GM12801 (cell line): Measurements from ENCODE around the gene BNC1.

Experiments used
- TF ChIP-seq, protein P1 (sequence below): IDR thresholded peaks from one replicate; pipeline ENCODE4 v1.5.1; 2011; ENCODE audit warnings: control low read depth; ENCODE audit not compliant: insufficient read length; ENCODE audit errors: extremely low read depth

The BNC1 gene

DNA sequence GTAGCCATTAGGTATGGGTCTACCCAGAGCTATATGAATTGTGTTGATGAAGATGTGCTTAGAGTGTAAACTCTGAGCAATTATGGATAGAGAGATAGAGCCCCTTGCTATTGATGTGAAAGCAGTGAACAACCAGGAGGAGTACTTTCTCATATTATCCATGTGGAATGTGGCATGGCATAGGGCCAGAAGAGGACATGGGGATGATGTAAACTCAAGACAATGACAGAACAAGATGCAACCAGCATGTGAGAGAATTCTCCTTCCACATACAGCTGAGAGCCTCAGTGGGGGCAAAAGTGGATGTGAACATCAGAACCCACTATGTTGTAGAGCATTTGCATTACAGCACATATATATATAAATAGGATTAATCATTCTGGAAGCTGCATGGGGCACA, 36.4 kb upstream of the BNC1 start:
- TF ChIP-seq, protein P1, sequence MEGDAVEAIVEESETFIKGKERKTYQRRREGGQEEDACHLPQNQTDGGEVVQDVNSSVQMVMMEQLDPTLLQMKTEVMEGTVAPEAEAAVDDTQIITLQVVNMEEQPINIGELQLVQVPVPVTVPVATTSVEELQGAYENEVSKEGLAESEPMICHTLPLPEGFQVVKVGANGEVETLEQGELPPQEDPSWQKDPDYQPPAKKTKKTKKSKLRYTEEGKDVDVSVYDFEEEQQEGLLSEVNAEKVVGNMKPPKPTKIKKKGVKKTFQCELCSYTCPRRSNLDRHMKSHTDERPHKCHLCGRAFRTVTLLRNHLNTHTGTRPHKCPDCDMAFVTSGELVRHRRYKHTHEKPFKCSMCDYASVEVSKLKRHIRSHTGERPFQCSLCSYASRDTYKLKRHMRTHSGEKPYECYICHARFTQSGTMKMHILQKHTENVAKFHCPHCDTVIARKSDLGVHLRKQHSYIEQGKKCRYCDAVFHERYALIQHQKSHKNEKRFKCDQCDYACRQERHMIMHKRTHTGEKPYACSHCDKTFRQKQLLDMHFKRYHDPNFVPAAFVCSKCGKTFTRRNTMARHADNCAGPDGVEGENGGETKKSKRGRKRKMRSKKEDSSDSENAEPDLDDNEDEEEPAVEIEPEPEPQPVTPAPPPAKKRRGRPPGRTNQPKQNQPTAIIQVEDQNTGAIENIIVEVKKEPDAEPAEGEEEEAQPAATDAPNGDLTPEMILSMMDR = no peak

DNA sequence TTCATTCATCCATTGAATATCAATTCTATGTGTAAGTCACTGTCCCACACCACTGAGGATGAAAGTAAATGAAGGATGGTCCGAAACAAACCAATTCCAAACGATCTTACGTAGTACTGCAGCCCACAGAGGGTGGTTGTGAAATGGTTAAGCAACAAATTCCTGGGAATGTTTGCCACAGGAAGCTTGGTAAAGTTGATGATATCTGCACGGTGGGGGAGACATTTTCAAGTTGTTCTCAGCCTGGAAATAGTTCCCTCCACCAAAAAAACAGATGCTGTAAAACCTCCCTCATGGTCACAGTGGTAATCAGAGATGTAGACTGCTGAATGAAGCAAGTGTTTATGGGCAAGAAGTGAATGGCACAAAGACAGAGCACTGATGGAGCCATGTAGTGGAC, 35.9 kb upstream of the BNC1 start:
- TF ChIP-seq, protein P1 = no peak

DNA sequence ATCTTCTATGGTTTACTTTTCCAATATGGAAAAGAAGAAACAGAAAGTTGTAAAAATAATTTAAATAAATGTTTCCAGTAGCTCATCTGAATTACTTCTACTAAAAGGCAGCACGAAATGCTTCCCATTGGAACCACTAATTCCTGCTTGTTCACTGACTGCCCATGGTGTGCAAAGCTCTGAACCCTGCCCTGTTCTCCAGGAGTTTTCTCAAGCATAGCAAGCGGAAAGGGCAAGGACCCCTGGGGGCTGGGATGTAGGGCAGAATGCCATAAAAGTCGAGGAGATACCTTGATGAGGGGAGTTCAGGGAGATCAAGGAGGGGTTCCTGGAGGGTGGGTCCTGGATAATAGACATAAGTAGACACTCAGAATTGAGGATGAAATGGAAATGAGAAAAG, 35.3 kb upstream of the BNC1 start:
- TF ChIP-seq, protein P1 = no peak

DNA sequence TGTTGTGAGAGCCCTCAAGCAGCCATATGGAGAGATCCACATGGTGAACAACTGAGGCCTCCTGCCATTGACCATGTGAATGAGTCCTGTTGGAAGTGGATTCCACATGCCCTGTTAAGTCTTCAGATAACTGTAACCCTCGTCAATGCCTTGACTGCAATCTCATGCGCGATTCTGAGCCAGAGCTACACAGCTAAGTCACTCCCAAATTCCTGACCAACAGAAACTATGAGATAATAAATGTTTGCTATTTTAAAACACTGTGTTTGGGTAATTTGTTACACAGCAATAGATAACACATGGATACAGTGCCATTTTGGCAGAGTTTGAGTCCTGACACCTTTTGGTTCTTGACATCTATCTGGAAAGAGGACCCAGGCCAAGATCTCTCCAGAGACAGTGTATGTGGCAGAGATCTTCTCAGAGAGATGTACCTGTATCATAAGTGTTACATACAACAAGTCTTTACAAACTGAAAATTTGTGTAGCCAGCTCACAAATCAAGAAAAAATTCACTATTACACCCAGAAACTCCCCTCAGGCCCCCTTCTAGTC, 34.5 kb upstream of the BNC1 start:
- TF ChIP-seq, protein P1 = no peak

DNA sequence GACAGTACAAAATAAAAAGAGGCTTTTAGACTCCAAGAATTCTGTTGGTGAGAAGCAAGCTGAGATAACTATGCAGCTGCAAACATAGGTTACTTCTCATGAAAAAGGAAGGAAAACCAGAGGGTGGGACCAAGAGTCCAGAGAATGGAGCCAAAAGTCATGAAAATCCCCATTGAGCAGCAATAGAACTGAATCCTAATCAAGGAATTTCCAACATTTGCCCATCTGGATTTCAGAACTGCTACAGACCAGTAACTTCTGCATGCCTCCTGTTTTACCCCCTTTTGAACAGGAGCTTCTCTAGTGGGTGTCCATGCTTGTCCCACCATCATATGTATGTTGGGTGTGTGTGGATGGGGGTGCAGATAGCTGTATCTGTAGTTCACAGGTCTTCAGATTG, 33.6 kb upstream of the BNC1 start:
- TF ChIP-seq, protein P1 = no peak

DNA sequence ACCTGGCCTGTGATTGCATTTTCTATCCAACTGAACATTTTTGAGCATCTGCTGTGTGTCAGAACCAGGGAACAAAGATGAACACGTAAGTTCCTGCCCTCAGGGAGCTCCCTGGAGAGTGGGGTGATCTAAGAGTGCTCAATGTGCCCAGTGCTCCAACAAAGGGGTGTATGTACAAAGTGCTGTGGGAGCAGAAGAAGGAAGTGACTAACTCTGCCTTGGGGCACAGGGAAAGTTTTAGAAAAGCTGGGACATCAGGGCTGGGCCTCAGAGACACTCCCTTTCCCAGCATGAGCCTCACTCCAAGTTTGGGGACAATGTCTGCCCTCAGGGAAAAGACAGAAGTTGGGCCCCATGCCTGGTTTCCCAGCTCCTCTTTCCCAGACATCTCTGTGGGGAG, 27.6 kb upstream of the BNC1 start:
- TF ChIP-seq, protein P1 = no peak

DNA sequence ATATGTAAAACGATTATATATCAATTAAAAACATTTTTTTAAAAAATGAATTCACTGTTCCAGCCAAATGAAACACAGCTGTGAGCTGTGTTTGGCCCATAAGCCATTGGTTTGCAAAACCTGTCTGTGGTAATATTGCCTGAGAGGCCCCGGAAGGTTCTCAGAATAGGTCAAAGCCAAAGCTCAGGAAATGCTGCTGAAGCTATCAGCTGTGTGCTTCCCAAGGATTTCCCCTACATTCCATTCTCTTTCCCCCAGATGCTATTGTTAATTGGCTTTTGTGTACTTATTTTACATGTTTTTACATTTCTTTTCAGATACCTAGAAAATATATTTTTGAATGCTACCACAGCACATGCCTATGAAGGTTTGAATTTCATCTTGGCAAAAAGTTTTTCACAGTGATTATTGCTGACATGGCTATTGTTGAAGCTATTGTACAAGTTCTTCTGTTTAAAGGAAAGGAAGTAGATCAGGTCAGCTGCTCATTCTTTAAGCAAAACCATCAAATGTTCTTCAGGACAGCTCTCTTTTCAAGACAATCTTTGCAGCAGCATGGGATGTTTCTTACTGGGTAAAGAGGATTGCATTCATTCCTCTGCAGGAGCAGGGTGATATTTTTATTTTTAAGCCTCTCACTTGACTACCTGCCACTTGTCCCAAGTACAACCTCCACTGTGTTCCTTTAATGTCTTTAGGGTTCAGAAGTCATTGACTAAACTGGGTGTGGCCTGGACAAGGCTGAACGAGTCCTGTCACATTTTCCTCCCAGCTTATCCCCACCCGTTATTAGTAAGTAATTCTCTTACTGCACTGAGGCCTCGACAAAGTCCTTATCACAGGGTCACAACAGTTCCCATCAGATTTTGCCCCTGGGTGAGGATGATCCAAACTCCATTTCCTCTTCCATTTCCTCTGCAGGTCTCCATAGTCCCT, 26.3 kb upstream of the BNC1 start:
- TF ChIP-seq, protein P1 = no peak
